C4-2B (cell line): ENCODE data around the gene ATP1A3.

Source experiments
- H3K27ac ChIP-seq: fragments of 450-650 bp; 2 replicates; pipeline ENCODE4 v1.5.1; 2017
- CTCF ChIP-seq: fragments of 450-650 bp; conservative IDR thresholded peaks from 2 replicates; pipeline ENCODE4 v1.5.1; 2017; ENCODE audit warnings: mild to moderate bottlenecking
- ZFX ChIP-seq: fragments of 450-650 bp; IDR thresholded peaks from 2 replicates; pipeline ENCODE4 v1.6.1; 2017

The ATP1A3 gene

GRCh38 chr19:42033413-42033812, 39.4 kb upstream of the ATP1A3 start:
- no peak overlapping the region for H3K27ac ChIP-seq
- TF ChIP-seq CTCF (no peak), ZFX (no peak)

DNA sequence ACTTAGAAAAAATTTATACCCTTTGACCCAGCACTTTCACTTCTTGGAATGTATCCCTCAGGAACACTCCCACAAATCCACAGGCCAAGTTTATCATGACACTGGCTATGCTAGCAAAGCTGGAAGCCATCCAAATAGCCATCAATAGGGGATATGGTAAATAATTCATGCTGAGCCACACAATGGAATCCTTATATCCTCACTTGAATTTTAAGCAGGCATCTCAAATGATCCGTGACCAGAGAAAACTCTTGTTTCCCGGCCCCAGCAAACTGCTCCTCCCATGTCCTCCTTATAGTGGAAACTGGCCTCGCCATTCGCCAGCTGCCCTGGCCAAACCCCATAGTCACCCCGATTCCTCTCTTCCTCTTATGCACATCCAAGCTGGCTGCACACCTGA, 38.4 kb upstream of the ATP1A3 start:
- TF ChIP-seq ZFX: no peak
- TF ChIP-seq CTCF: no peak

GRCh38 chr19:42030645-42031440, 36.8 kb upstream of the ATP1A3 start:
- H3K27ac ChIP-seq: no peak overlapping the region
- no peak for TF ChIP-seq ZFX
- TF ChIP-seq CTCF: no peak

More for the DNA sequence above, 38.4 kb upstream of the ATP1A3 start:
- H3K27ac ChIP-seq: no peak overlapping the region

- TF ChIP-seq ZFX (no peak), CTCF (peak; percentile 65)
- H3K27ac ChIP-seq: no peak overlapping the region
These were observed 34.5 kb upstream of the ATP1A3 start for GRCh38 chr19:42028304-42029216.

DNA sequence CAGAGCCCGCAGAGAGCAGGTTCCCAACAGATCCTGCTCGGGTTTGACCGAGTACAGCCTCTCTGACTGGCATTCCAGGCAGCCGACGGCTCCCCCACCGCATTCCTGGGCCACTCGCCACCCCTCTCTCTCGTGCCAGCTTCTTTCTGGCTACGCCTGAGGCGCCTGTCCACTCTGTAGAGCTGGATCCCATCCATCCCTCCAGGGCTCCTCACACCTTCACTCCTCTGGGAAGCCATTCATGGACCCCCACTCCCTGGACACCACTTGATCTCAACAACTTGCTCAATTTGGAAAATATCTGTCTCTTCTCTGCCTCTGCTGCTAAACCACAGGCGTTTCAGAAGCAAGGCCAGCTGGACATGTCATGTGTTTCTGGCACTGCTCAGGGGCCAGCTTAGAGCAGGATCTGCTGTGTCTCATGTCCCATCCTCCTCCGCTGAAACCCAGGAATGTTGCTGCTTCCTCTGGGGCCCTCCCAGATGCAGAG, 30.6 kb upstream of the ATP1A3 start:
- H3K27ac ChIP-seq: no peak overlapping the region
- TF ChIP-seq CTCF (no peak), ZFX (no peak)

GRCh38 chr19:42023943-42024260, 29.9 kb upstream of the ATP1A3 start:
- no peak overlapping the region for H3K27ac ChIP-seq
- peak; percentile 24 for TF ChIP-seq CTCF
- no peak for TF ChIP-seq ZFX
